OCI-M1 (cell line): ENCODE data around the gene DOCK10.

Experiments used
- DNase-seq: peaks from one replicate; lab custom pipeline; 2025; lab: John Stamatoyannopoulos, UW

The DOCK10 gene

GRCh38 chr2:224881846-224882245 is 160.4 kb downstream of the DOCK10 start:
- no peak for DNase-seq

GRCh38 chr2:224876522-224876921 is 165.7 kb downstream of the DOCK10 start:
- DNase-seq: no peak

GRCh38 chr2:224875841-224876240 is 166.4 kb downstream of the DOCK10 start:
- no peak for DNase-seq

- DNase-seq: no peak
These were observed 167.1 kb downstream of the DOCK10 start for GRCh38 chr2:224875153-224875552.

GRCh38 chr2:224871813-224872212 is 170.5 kb downstream of the DOCK10 start:
- no peak for DNase-seq

GRCh38 chr2:224870341-224870740 is 171.9 kb downstream of the DOCK10 start:
- no peak for DNase-seq

GRCh38 chr2:224869601-224870233 is 172.6 kb downstream of the DOCK10 start:
- no peak for DNase-seq

GRCh38 chr2:224865016-224865415 is 177.3 kb downstream of the DOCK10 start:
- no peak for DNase-seq

GRCh38 chr2:224861266-224861665 is 181.0 kb downstream of the DOCK10 start:
- DNase-seq: no peak

GRCh38 chr2:224860786-224861185 is 181.5 kb downstream of the DOCK10 start:
- DNase-seq: no peak

- DNase-seq: no peak
These were observed 190.5 kb downstream of the DOCK10 start for GRCh38 chr2:224851811-224852210.

GRCh38 chr2:224850081-224850480 is 192.2 kb downstream of the DOCK10 start:
- no peak for DNase-seq

GRCh38 chr2:224849264-224849663 is 193.0 kb downstream of the DOCK10 start:
- DNase-seq: peak; percentile 12

GRCh38 chr2:224847961-224848850 is 194.1 kb downstream of the DOCK10 start:
- no peak for DNase-seq

- no peak for DNase-seq
These were observed 194.9 kb downstream of the DOCK10 start for GRCh38 chr2:224847381-224847780.

GRCh38 chr2:224846686-224847085 is 195.6 kb downstream of the DOCK10 start:
- DNase-seq: no peak

GRCh38 chr2:224846161-224846560 is 196.1 kb downstream of the DOCK10 start:
- DNase-seq: no peak

GRCh38 chr2:224843141-224843540 is 199.1 kb downstream of the DOCK10 start:
- DNase-seq: no peak

- no peak for DNase-seq
These were observed 200.4 kb downstream of the DOCK10 start for GRCh38 chr2:224841910-224842309.

- DNase-seq: no peak
These were observed 203.9 kb downstream of the DOCK10 start for GRCh38 chr2:224838335-224838734.

GRCh38 chr2:224837558-224837957 is 204.7 kb downstream of the DOCK10 start:
- no peak for DNase-seq

- no peak for DNase-seq
These were observed 205.2 kb downstream of the DOCK10 start for GRCh38 chr2:224837066-224837465.

- DNase-seq: no peak
These were observed 206.0 kb downstream of the DOCK10 start for GRCh38 chr2:224836263-224836662.
